HG03139 (cell line): ENCODE data around the gene GTF2H1.
A peak's percentile ranks its signal among the peaks of the same experiment; 100 is the strongest.

Experiments
- ATAC-seq: cut with Tn5 transposase; IDR thresholded peaks from one replicate; pipeline ENCODE4 v1.9.1; 2021; ENCODE audit not compliant: unreplicated experiment

Gene GTF2H1

GRCh38 chr11:18321969-18322711 is at the start of gene GTF2H1, which contains the start of gene HPS5:
GTF2H1 (plus strand) TSS chr11:18322567; CDS start chr11:18333075, 10,508 bp downstream.
HPS5 (minus strand) TSS chr11:18322140; CDS start chr11:18317858, 4,282 bp downstream.
- peak; percentile 78 for ATAC-seq

GRCh38 chr11:18277565-18278271 is 44.6 kb upstream of the GTF2H1 start:
- ATAC-seq = no peak

GRCh38 chr11:18280438-18281045 is 41.8 kb upstream of the GTF2H1 start:
- peak; percentile 91 for ATAC-seq

GRCh38 chr11:18282626-18283025 is 39.7 kb upstream of the GTF2H1 start:
- no peak for ATAC-seq

GRCh38 chr11:18285841-18286240 is 36.5 kb upstream of the GTF2H1 start:
- ATAC-seq = no peak

GRCh38 chr11:18288911-18289310 is 33.5 kb upstream of the GTF2H1 start:
- no peak for ATAC-seq

- ATAC-seq = no peak
Measured at GRCh38 chr11:18294862-18295261, 27.5 kb upstream of the GTF2H1 start.

GRCh38 chr11:18295316-18295715 is 27.1 kb upstream of the GTF2H1 start:
- no peak for ATAC-seq

- no peak for ATAC-seq
Measured at GRCh38 chr11:18299721-18300120, 22.6 kb upstream of the GTF2H1 start.

- no peak for ATAC-seq
Measured at GRCh38 chr11:18304745-18305144, 17.6 kb upstream of the GTF2H1 start.

GRCh38 chr11:18307461-18308139 is 14.8 kb upstream of the GTF2H1 start:
- no peak for ATAC-seq

- no peak for ATAC-seq
Measured at GRCh38 chr11:18308242-18308641, 14.1 kb upstream of the GTF2H1 start.

GRCh38 chr11:18309691-18310090 is 12.7 kb upstream of the GTF2H1 start:
- no peak for ATAC-seq

GRCh38 chr11:18310800-18311340 is 11.5 kb upstream of the GTF2H1 start:
- no peak for ATAC-seq

GRCh38 chr11:18312012-18312411 is 10.4 kb upstream of the GTF2H1 start:
- no peak for ATAC-seq

- no peak for ATAC-seq
Measured at GRCh38 chr11:18312663-18313420, 9.5 kb upstream of the GTF2H1 start.

- ATAC-seq = no peak
Measured at GRCh38 chr11:18313965-18314763, 8.2 kb upstream of the GTF2H1 start.

GRCh38 chr11:18314784-18315523 is 7.4 kb upstream of the GTF2H1 start:
- no peak for ATAC-seq

GRCh38 chr11:18315893-18316292 is 6.5 kb upstream of the GTF2H1 start:
- ATAC-seq = no peak
